GM23338 (cell line): ENCODE data around the gene FXN. TPM values are rescaled to one million over a fixed set of nuclear protein-coding genes. Genes with fewer than 3 reads are reported as not detected.

Experiments
- ATAC-seq: fragments of 200-7000 bp; cut with Tn5 transposase; 3 replicates; pipeline ENCODE4 v1.9.1; 2020
- DNase-seq: peaks from one replicate; pipeline ENCODE4 v3.0.0-alpha.2; 2015; ENCODE audit warnings: low spot score
- H2AFZ ChIP-seq: fragments of 200-600 bp; sonication (generic); 2 replicates; pipeline ENCODE4 v1.8.0; 2016; ENCODE audit warnings: antibody characterized with exemption, mild to moderate bottlenecking, moderate library complexity
- H3F3A ChIP-seq: fragments of 200-600 bp; sonication (generic); replicated peaks from 2 replicates; pipeline ENCODE4 v1.8.0; 2017; ENCODE audit warnings: antibody characterized with exemption, mixed run types, low read depth
- H3K27ac ChIP-seq: fragments of 200-600 bp; sonication (generic); 2 replicates; pipeline ENCODE4 v1.6.1; 2016; ENCODE audit warnings: low read depth
- H3K27me3 ChIP-seq: fragments of 200-600 bp; sonication (generic); 2 replicates; pipeline ENCODE4 v1.8.0; 2016; ENCODE audit warnings: mild to moderate bottlenecking, mixed run types, moderate library complexity; ENCODE audit not compliant: insufficient read depth
- H3K36me3 ChIP-seq: fragments of 200-600 bp; sonication (generic); 2 replicates; pipeline ENCODE4 v1.8.0; 2016; ENCODE audit warnings: mild to moderate bottlenecking; ENCODE audit not compliant: insufficient read depth
- H3K4me1 ChIP-seq: fragments of 200-600 bp; sonication (generic); 2 replicates; pipeline ENCODE4 v1.8.0; 2016; ENCODE audit warnings: mild to moderate bottlenecking, moderate library complexity; ENCODE audit not compliant: insufficient read depth
- H3K4me2 ChIP-seq: fragments of 200-600 bp; sonication (generic); 2 replicates; pipeline ENCODE4 v1.7.1; 2017; ENCODE audit warnings: mixed run types
- H3K4me3 ChIP-seq: fragments of 200-600 bp; sonication (generic); 2 replicates; pipeline ENCODE4 v1.6.1; 2016; ENCODE audit warnings: mixed run types
- H3K79me2 ChIP-seq: fragments of 200-600 bp; sonication (generic); replicated peaks from 2 replicates; pipeline ENCODE4 v1.8.0; 2017; ENCODE audit warnings: mild to moderate bottlenecking; ENCODE audit not compliant: insufficient read depth
- H3K9me2 ChIP-seq: fragments of 200-600 bp; sonication (generic); 2 replicates; pipeline ENCODE4 v1.8.0; 2017; ENCODE audit not compliant: insufficient read depth
- H4K20me1 ChIP-seq: fragments of 200-600 bp; sonication (generic); replicated peaks from 2 replicates; pipeline ENCODE4 v1.8.0; 2017; ENCODE audit warnings: mild to moderate bottlenecking; ENCODE audit not compliant: insufficient read depth
- H3K27ac Mint-ChIP-seq: 2 replicates; pipeline ENCODE4 v1.8.0; 2020; ENCODE audit warnings: inconsistent platforms, mild to moderate bottlenecking, moderate library complexity, mixed read lengths
- H3K27me3 Mint-ChIP-seq: 3 replicates; pipeline ENCODE4 v1.8.0; 2022; ENCODE audit warnings: low read depth, mild to moderate bottlenecking, moderate library complexity, mixed read lengths, inconsistent platforms; ENCODE audit not compliant: insufficient read depth, poor library complexity
- H3K36me3 Mint-ChIP-seq: 3 replicates; pipeline ENCODE4 v1.8.0; 2021; ENCODE audit warnings: low read depth, mild to moderate bottlenecking, inconsistent platforms, moderate library complexity, mixed read lengths
- H3K4me1 Mint-ChIP-seq: 3 replicates; pipeline ENCODE4 v1.8.0; 2020; ENCODE audit warnings: mild to moderate bottlenecking, inconsistent platforms, mixed read lengths
- H3K4me3 Mint-ChIP-seq: 3 replicates; pipeline ENCODE4 v1.8.0; 2021; ENCODE audit warnings: moderate library complexity, mild to moderate bottlenecking, inconsistent platforms, mixed read lengths
- H3K9me3 Mint-ChIP-seq: 3 replicates; pipeline ENCODE4 v1.8.0; 2020; ENCODE audit warnings: moderate library complexity, mild to moderate bottlenecking, inconsistent platforms, mixed read lengths
- CREB1 ChIP-seq: fragments of 250-450 bp; sonication (Bioruptor Pico); IDR thresholded peaks from 2 replicates; pipeline ENCODE4 v1.5.0; 2020; ENCODE audit warnings: low read depth, mild to moderate bottlenecking, moderate library complexity
- EZH2 ChIP-seq: fragments of 200-600 bp; sonication (generic); IDR thresholded peaks from one replicate; pipeline ENCODE4 v1.8.0; 2017; ENCODE audit warnings: antibody characterized with exemption, mild to moderate bottlenecking, low read depth; ENCODE audit not compliant: unreplicated experiment
- EZH2phosphoT487 ChIP-seq: fragments of 200-600 bp; sonication (generic); IDR thresholded peaks from one replicate; pipeline ENCODE4 v1.8.1; 2018; ENCODE audit warnings: antibody characterized with exemption; ENCODE audit not compliant: unreplicated experiment
- JUNB ChIP-seq: IDR thresholded peaks from one replicate; pipeline ENCODE4 v1.6.1; 2016; ENCODE audit warnings: antibody characterized with exemption; ENCODE audit not compliant: unreplicated experiment
- NANOG ChIP-seq: IDR thresholded peaks from 2 replicates; pipeline ENCODE4 v1.6.1; 2016; ENCODE audit warnings: antibody characterized with exemption, borderline replicate concordance
- POLR2AphosphoS5 ChIP-seq: IDR thresholded peaks from 2 replicates; pipeline ENCODE4 v1.6.1; 2016; ENCODE audit warnings: antibody characterized with exemption, low read depth
- STAT1 ChIP-seq: IDR thresholded peaks from one replicate; pipeline ENCODE4 v1.6.1; 2016; ENCODE audit warnings: antibody characterized with exemption; ENCODE audit not compliant: unreplicated experiment
- ZNF114 ChIP-seq: fragments of 250-450 bp; sonication (Bioruptor Pico); IDR thresholded peaks from 2 replicates; pipeline ENCODE4 v1.5.0; 2020; ENCODE audit warnings: mild to moderate bottlenecking, moderate library complexity
- ZNF331 ChIP-seq: fragments of 250-450 bp; sonication (Bioruptor Pico); IDR thresholded peaks from 2 replicates; pipeline ENCODE4 v1.5.0; 2020; ENCODE audit warnings: low read depth, mild to moderate bottlenecking, moderate library complexity
- polyA plus RNA-seq: library from polyadenylated mRNA; unstranded; fragments of >200 nt; fragmentation: Nextera tagmentation; extraction: Ambion mirVana; gene quantifications from 2 replicates; pipeline ENCODE4 v1.2.1, GENCODE V29; 2016
- total RNA-seq: library from RNA; depleted of rRNA; stranded (reverse); fragments of >200 nt; shearing (Covaris generic); gene quantifications from 2 replicates; pipeline ENCODE4 v1.2.3, GENCODE V29; 2014
- TF ChIP-seq, protein P1 (sequence below): IDR thresholded peaks from one replicate; pipeline ENCODE4 v1.6.1; 2018; ENCODE audit warnings: antibody characterized with exemption; ENCODE audit not compliant: unreplicated experiment
- TF ChIP-seq, protein P2 (sequence below), 2 experiments: fragments of 200-600 bp in 1 of 2; sonication (generic) in 1 of 2; conservative IDR thresholded peaks; 2 replicates each; pipeline versions ENCODE4 v1.5.1 to v1.6.1; 2016 to 2017; ENCODE audit warnings: antibody characterized with exemption in 2 of 2, low read depth in 2 of 2, mild to moderate bottlenecking in 2 of 2, moderate library complexity in 1 of 2
- TF ChIP-seq, protein P3 (sequence below): IDR thresholded peaks from 2 replicates; pipeline ENCODE4 v1.6.1; 2016; ENCODE audit warnings: antibody characterized with exemption
- TF ChIP-seq, protein P4 (sequence below): fragments of 250-450 bp; sonication (Bioruptor Pico); IDR thresholded peaks from 2 replicates; pipeline ENCODE4 v1.5.0; 2020; ENCODE audit warnings: mild to moderate bottlenecking, moderate library complexity

FXN gene
- total and polyA plus RNA-seq, 2 experiments from 2014 or later = 26.1 to 66.4 TPM

DNA sequence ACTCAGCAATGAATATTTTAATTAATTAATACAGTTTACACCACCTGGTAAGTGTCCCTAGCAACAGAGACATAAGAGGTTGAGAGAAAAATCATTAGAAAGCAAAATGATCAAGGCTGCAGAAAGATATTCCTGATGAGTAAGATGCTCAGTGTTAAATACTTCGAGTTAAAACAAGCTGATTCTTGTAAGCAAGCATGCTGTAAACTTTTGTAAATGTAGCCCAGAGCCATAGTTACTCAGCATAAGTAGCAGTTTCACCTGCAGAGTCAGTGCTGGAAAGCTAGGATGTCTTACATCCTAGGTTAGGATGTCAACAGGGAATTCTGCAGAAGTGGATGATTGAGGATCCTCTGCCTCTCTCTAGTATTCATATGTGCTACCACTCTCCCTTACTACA lies 25.8 kb upstream of the FXN start:
- H3K27me3 Mint-ChIP-seq = peaks cover 2% of the 10 kb centered on the region
- no peak for DNase-seq
- no peaks in the 10 kb centered on the region for H3F3A ChIP-seq
- no peaks in the 10 kb centered on the region for H3K9me2 ChIP-seq
- no peaks in the 10 kb centered on the region for H3K36me3 ChIP-seq
- no peaks in the 10 kb centered on the region; the same call in 2 of the 3 replicates for H3K9me3 Mint-ChIP-seq
- no peak for ATAC-seq
- no peaks in the 10 kb centered on the region for H4K20me1 ChIP-seq
- H3K27ac ChIP-seq = no peak overlapping the region
- H3K36me3 Mint-ChIP-seq = 0 out of 3 replicates have a peak, but pooled peaks cover 4% of the 10 kb centered on the region
- no peak for TF ChIP-seq POLR2AphosphoS5
- TF ChIP-seq CREB1 (CRISPR knock-in tag) = no peak
- TF ChIP-seq STAT1 = no peak
- TF ChIP-seq EZH2phosphoT487 = no peak
- TF ChIP-seq ZNF331 (CRISPR knock-in tag) = no peak
- TF ChIP-seq, protein P1, sequence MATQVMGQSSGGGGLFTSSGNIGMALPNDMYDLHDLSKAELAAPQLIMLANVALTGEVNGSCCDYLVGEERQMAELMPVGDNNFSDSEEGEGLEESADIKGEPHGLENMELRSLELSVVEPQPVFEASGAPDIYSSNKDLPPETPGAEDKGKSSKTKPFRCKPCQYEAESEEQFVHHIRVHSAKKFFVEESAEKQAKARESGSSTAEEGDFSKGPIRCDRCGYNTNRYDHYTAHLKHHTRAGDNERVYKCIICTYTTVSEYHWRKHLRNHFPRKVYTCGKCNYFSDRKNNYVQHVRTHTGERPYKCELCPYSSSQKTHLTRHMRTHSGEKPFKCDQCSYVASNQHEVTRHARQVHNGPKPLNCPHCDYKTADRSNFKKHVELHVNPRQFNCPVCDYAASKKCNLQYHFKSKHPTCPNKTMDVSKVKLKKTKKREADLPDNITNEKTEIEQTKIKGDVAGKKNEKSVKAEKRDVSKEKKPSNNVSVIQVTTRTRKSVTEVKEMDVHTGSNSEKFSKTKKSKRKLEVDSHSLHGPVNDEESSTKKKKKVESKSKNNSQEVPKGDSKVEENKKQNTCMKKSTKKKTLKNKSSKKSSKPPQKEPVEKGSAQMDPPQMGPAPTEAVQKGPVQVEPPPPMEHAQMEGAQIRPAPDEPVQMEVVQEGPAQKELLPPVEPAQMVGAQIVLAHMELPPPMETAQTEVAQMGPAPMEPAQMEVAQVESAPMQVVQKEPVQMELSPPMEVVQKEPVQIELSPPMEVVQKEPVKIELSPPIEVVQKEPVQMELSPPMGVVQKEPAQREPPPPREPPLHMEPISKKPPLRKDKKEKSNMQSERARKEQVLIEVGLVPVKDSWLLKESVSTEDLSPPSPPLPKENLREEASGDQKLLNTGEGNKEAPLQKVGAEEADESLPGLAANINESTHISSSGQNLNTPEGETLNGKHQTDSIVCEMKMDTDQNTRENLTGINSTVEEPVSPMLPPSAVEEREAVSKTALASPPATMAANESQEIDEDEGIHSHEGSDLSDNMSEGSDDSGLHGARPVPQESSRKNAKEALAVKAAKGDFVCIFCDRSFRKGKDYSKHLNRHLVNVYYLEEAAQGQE = no peak
- no peak for TF ChIP-seq EZH2
- TF ChIP-seq, protein P2, sequence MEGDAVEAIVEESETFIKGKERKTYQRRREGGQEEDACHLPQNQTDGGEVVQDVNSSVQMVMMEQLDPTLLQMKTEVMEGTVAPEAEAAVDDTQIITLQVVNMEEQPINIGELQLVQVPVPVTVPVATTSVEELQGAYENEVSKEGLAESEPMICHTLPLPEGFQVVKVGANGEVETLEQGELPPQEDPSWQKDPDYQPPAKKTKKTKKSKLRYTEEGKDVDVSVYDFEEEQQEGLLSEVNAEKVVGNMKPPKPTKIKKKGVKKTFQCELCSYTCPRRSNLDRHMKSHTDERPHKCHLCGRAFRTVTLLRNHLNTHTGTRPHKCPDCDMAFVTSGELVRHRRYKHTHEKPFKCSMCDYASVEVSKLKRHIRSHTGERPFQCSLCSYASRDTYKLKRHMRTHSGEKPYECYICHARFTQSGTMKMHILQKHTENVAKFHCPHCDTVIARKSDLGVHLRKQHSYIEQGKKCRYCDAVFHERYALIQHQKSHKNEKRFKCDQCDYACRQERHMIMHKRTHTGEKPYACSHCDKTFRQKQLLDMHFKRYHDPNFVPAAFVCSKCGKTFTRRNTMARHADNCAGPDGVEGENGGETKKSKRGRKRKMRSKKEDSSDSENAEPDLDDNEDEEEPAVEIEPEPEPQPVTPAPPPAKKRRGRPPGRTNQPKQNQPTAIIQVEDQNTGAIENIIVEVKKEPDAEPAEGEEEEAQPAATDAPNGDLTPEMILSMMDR (conservative IDR thresholded peaks at IDR 0.05; ENCODE audit: low read depth in 2 of 2) = no peak
- no peak for TF ChIP-seq JUNB
- no peak for TF ChIP-seq NANOG
- TF ChIP-seq ZNF114 (CRISPR knock-in tag) = no peak
- TF ChIP-seq, protein P3, sequence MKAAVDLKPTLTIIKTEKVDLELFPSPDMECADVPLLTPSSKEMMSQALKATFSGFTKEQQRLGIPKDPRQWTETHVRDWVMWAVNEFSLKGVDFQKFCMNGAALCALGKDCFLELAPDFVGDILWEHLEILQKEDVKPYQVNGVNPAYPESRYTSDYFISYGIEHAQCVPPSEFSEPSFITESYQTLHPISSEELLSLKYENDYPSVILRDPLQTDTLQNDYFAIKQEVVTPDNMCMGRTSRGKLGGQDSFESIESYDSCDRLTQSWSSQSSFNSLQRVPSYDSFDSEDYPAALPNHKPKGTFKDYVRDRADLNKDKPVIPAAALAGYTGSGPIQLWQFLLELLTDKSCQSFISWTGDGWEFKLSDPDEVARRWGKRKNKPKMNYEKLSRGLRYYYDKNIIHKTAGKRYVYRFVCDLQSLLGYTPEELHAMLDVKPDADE = no peak
- TF ChIP-seq, protein P4, sequence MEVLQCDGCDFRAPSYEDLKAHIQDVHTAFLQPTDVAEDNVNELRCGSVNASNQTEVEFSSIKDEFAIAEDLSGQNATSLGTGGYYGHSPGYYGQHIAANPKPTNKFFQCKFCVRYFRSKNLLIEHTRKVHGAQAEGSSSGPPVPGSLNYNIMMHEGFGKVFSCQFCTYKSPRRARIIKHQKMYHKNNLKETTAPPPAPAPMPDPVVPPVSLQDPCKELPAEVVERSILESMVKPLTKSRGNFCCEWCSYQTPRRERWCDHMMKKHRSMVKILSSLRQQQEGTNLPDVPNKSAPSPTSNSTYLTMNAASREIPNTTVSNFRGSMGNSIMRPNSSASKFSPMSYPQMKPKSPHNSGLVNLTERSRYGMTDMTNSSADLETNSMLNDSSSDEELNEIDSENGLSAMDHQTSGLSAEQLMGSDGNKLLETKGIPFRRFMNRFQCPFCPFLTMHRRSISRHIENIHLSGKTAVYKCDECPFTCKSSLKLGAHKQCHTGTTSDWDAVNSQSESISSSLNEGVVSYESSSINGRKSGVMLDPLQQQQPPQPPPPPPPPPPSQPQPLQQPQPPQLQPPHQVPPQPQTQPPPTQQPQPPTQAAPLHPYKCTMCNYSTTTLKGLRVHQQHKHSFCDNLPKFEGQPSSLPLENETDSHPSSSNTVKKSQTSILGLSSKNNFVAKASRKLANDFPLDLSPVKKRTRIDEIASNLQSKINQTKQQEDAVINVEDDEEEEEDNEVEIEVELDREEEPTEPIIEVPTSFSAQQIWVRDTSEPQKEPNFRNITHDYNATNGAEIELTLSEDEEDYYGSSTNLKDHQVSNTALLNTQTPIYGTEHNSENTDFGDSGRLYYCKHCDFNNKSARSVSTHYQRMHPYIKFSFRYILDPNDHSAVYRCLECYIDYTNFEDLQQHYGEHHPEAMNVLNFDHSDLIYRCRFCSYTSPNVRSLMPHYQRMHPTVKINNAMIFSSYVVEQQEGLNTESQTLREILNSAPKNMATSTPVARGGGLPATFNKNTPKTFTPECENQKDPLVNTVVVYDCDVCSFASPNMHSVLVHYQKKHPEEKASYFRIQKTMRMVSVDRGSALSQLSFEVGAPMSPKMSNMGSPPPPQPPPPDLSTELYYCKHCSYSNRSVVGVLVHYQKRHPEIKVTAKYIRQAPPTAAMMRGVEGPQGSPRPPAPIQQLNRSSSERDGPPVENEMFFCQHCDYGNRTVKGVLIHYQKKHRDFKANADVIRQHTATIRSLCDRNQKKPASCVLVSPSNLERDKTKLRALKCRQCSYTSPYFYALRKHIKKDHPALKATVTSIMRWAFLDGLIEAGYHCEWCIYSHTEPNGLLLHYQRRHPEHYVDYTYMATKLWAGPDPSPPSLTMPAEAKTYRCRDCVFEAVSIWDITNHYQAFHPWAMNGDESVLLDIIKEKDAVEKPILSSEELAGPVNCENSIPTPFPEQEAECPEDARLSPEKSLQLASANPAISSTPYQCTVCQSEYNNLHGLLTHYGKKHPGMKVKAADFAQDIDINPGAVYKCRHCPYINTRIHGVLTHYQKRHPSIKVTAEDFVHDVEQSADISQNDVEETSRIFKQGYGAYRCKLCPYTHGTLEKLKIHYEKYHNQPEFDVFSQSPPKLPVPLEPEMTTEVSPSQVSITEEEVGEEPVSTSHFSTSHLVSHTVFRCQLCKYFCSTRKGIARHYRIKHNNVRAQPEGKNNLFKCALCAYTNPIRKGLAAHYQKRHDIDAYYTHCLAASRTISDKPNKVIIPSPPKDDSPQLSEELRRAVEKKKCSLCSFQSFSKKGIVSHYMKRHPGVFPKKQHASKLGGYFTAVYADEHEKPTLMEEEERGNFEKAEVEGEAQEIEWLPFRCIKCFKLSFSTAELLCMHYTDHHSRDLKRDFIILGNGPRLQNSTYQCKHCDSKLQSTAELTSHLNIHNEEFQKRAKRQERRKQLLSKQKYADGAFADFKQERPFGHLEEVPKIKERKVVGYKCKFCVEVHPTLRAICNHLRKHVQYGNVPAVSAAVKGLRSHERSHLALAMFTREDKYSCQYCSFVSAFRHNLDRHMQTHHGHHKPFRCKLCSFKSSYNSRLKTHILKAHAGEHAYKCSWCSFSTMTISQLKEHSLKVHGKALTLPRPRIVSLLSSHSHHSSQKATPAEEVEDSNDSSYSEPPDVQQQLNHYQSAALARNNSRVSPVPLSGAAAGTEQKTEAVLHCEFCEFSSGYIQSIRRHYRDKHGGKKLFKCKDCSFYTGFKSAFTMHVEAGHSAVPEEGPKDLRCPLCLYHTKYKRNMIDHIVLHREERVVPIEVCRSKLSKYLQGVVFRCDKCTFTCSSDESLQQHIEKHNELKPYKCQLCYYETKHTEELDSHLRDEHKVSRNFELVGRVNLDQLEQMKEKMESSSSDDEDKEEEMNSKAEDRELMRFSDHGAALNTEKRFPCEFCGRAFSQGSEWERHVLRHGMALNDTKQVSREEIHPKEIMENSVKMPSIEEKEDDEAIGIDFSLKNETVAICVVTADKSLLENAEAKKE (CRISPR knock-in tag) = no peak
- no peaks in the 10 kb centered on the region for H3K79me2 ChIP-seq
- no peak overlapping the region for H3K4me2 ChIP-seq
- no peak overlapping the region for H2AFZ ChIP-seq
- H3K4me3 ChIP-seq = no peak overlapping the region
- peaks cover 11% of the 10 kb centered on the region for H3K4me1 Mint-ChIP-seq
- H3K4me3 Mint-ChIP-seq = no peak overlapping the region
- no peaks in the 10 kb centered on the region for H3K27me3 ChIP-seq
- H3K4me1 ChIP-seq = no peaks in the 10 kb centered on the region; the same call in 1 of the 2 replicates
- H3K27ac Mint-ChIP-seq = no peak overlapping the region
